CD14-positive monocyte (primary cell): Measurements from ENCODE around the gene F11R. TPM values are rescaled to one million over a fixed set of nuclear protein-coding genes. Genes with fewer than 3 reads are reported as not detected.

Experiments used
- DNase-seq, 3 donors: peaks; one replicate each; pipeline ENCODE4 v3.0.0-alpha.2; 2011 to 2022
- H2AFZ ChIP-seq: 2 replicates; pipeline ENCODE4 v1.6.0; 2012; ENCODE audit warnings: mild to moderate bottlenecking, low read depth, low read length, inconsistent platforms; ENCODE audit not compliant: insufficient read depth, poor library complexity, severe bottlenecking
- H3K27ac ChIP-seq, 2 donors: 1 replicate in 1 of 2; 2 replicates in 1 of 2; pipeline ENCODE4 v1.5.1; 2012 to 2013; ENCODE audit warnings: low read length in 2 of 2, control low read depth in 1 of 2, inconsistent platforms in 1 of 2, low read depth in 1 of 2, mild to moderate bottlenecking in 1 of 2
- H3K27me3 ChIP-seq, 2 donors: one replicate each; pipeline versions ENCODE4 v1.6.0 to v1.6.1; 2011 to 2013; ENCODE audit warnings: low read length in 2 of 2; ENCODE audit not compliant: control insufficient read depth in 2 of 2, insufficient read depth in 2 of 2
- H3K36me3 ChIP-seq, 2 donors: replicated peaks in 1 of 2; 1 replicate in 1 of 2; 2 replicates in 1 of 2; pipeline versions ENCODE4 v1.5.1 to v1.6.1; 2012 to 2013; ENCODE audit warnings: low read length in 2 of 2, control low read depth in 1 of 2, inconsistent platforms in 1 of 2, mild to moderate bottlenecking in 1 of 2; ENCODE audit not compliant: insufficient read depth in 2 of 2, control insufficient read depth in 1 of 2
- H3K4me1 ChIP-seq, 2 donors: 1 replicate in 1 of 2; 2 replicates in 1 of 2; pipeline versions ENCODE4 v1.5.1 to v1.6.1; 2012 to 2013; ENCODE audit warnings: low read length in 2 of 2, control low read depth in 1 of 2, inconsistent platforms in 1 of 2, mild to moderate bottlenecking in 1 of 2, moderate library complexity in 1 of 2; ENCODE audit not compliant: insufficient read depth in 2 of 2, control insufficient read depth in 1 of 2
- H3K4me2 ChIP-seq: replicated peaks from 2 replicates; pipeline ENCODE3; 2012; ENCODE audit warnings: low read length, moderate library complexity, mild to moderate bottlenecking; ENCODE audit not compliant: poor library complexity, severe bottlenecking; ENCODE audit errors: extremely low read depth
- H3K4me3 ChIP-seq, 3 experiments: fragments of 200-600 bp in 1 of 3; sonication (generic) in 1 of 3; replicated peaks in 1 of 3; 1 replicate in 2 of 3; 2 replicates in 1 of 3; pipeline ENCODE4 v1.5.1; 2011 to 2013; ENCODE audit warnings: low read length in 3 of 3, mild to moderate bottlenecking in 3 of 3, control low read depth in 2 of 3, low read depth in 2 of 3, inconsistent platforms in 1 of 3, moderate library complexity in 1 of 3
- H3K79me2 ChIP-seq: 2 replicates; pipeline ENCODE4 v1.6.0; 2012; ENCODE audit warnings: mild to moderate bottlenecking, control low read depth, inconsistent platforms, low read length, moderate library complexity; ENCODE audit not compliant: insufficient read depth
- H3K9ac ChIP-seq: 2 replicates; pipeline ENCODE4 v1.6.0; 2017; ENCODE audit warnings: low read length, mild to moderate bottlenecking; ENCODE audit not compliant: insufficient read depth, poor library complexity, severe bottlenecking
- H3K9me3 ChIP-seq, 2 donors: replicated peaks in 1 of 2; 1 replicate in 1 of 2; 2 replicates in 1 of 2; pipeline versions ENCODE4 v1.5.1 to v1.6.1; 2012 to 2013; ENCODE audit warnings: low read length in 2 of 2, control low read depth in 1 of 2; ENCODE audit not compliant: control insufficient read depth in 1 of 2, insufficient read depth in 1 of 2
- H4K20me1 ChIP-seq: 2 replicates; pipeline ENCODE4 v1.6.0; 2012; ENCODE audit warnings: mild to moderate bottlenecking, low read length, control low read depth, moderate library complexity; ENCODE audit not compliant: insufficient read depth
- H3K27ac Mint-ChIP-seq, 7 donors: one replicate each; pipeline ENCODE4 v1.8.0; 2020; ENCODE audit warnings: mild to moderate bottlenecking in 7 of 7, mixed read lengths in 7 of 7, moderate library complexity in 6 of 7, inconsistent platforms in 2 of 7
- H3K27me3 Mint-ChIP-seq, 3 donors: one replicate each; pipeline ENCODE4 v1.8.0; 2021 to 2022; ENCODE audit warnings: low read depth in 3 of 3, mild to moderate bottlenecking in 3 of 3, mixed read lengths in 3 of 3, moderate library complexity in 3 of 3, inconsistent platforms in 1 of 3
- H3K36me3 Mint-ChIP-seq, 2 donors: one replicate each; pipeline ENCODE4 v1.8.0; 2020; ENCODE audit warnings: mixed read lengths in 2 of 2, inconsistent platforms in 1 of 2, mild to moderate bottlenecking in 1 of 2
- H3K4me1 Mint-ChIP-seq: one replicate; pipeline ENCODE4 v1.8.0; 2020; ENCODE audit warnings: mild to moderate bottlenecking, mixed read lengths
- H3K4me3 Mint-ChIP-seq, 2 donors: one replicate each; pipeline ENCODE4 v1.8.0; 2020; ENCODE audit warnings: mild to moderate bottlenecking in 2 of 2, mixed read lengths in 2 of 2, moderate library complexity in 1 of 2
- H3K9me3 Mint-ChIP-seq, 7 donors: one replicate each; pipeline ENCODE4 v1.8.0; 2020 to 2022; ENCODE audit warnings: mixed read lengths in 7 of 7, mild to moderate bottlenecking in 6 of 7, moderate library complexity in 6 of 7, inconsistent platforms in 2 of 7
- WGBS: methylation state at CpG from one replicate; pipeline ENCODE4 v1.1.5; 2013; ENCODE audit warnings: missing lambda C conversion rate; ENCODE audit not compliant: insufficient coverage; 5-methylcytosine and 5-hydroxymethylcytosine counted together
- intact Hi-C, 2 donors: fragments of 100-400 bp; cut with micrococcal nuclease; formaldehyde crosslinking; loops; one replicate each; pipeline versions ENCODE4 v1.15.0 to v1.15.1; 2023
- polyA plus RNA-seq, 3 donors: library from polyadenylated mRNA; depleted of rRNA in 1 of 3; unstranded in 2 of 3; stranded (reverse) in 1 of 3; fragments of 300-500 nt in 2 of 3; fragments of >200 nt in 1 of 3; fragmentation: Illumina TruSeq in 2 of 3; gene quantifications; 1 replicate in 2 of 3; 2 replicates in 1 of 3; pipeline ENCODE4 v1.2.3, GENCODE V29; 2012 to 2021
- TF ChIP-seq, protein P1 (sequence below): fragments of 200-600 bp; IDR thresholded peaks from one replicate; pipeline ENCODE4 v1.8.0; 2022; ENCODE audit warnings: antibody characterized with exemption, mild to moderate bottlenecking

F11R gene
- polyA plus RNA-seq, 3 donors: 28.8 to 58.0 (median 35.9) TPM

DNA sequence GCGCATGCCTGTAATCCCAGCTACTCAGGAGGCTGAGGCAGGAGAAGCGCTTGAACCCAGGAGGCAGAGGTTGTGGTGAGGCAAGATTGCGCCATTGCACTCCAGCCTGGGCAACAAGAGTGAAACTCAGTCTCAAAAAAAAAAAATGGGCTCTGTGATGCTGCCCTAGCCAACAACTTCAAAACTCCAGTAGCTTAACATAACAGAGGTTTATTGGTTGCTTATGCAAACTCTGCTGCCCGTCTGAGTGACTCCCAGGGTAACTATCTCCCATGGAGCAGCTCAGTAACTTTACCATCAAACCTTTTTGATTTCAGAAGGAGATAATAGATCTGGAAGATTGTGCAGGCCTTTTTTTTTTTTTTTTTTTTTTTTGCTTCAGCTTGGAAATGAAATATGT lies 47.5 kb downstream of the F11R start:
- Histone ChIP-seq H3K9ac (no peak overlapping the region), H3K4me3 (no peak overlapping the region), H3K4me2 (no peak overlapping the region), H3K9me3 (no peaks in the 10 kb centered on the region), H3K4me1 (no peaks in the 10 kb centered on the region), H3K27me3 (no peaks in the 10 kb centered on the region), H3K79me2 (no peaks in the 10 kb centered on the region), H3K27ac (no peak overlapping the region), H3K36me3 (no peaks in the 10 kb centered on the region), H4K20me1 (no peaks in the 10 kb centered on the region), H2AFZ (no peak overlapping the region)
- no peak overlapping the region for H3K4me3 Mint-ChIP-seq
- peaks cover 1 to 6% (median 2%) of the 10 kb centered on the region in 3 donors for H3K27me3 Mint-ChIP-seq
- no peak overlapping the region for H3K27ac Mint-ChIP-seq
- TF ChIP-seq, protein P1, sequence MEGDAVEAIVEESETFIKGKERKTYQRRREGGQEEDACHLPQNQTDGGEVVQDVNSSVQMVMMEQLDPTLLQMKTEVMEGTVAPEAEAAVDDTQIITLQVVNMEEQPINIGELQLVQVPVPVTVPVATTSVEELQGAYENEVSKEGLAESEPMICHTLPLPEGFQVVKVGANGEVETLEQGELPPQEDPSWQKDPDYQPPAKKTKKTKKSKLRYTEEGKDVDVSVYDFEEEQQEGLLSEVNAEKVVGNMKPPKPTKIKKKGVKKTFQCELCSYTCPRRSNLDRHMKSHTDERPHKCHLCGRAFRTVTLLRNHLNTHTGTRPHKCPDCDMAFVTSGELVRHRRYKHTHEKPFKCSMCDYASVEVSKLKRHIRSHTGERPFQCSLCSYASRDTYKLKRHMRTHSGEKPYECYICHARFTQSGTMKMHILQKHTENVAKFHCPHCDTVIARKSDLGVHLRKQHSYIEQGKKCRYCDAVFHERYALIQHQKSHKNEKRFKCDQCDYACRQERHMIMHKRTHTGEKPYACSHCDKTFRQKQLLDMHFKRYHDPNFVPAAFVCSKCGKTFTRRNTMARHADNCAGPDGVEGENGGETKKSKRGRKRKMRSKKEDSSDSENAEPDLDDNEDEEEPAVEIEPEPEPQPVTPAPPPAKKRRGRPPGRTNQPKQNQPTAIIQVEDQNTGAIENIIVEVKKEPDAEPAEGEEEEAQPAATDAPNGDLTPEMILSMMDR: no peak
- no peaks in the 10 kb centered on the region for H3K36me3 Mint-ChIP-seq
- no peaks in the 10 kb centered on the region for H3K4me1 Mint-ChIP-seq
- no peaks in the 10 kb centered on the region for H3K9me3 Mint-ChIP-seq
- no peak for DNase-seq
- intact Hi-C loops: no loop called here
- WGBS: 80% methylated on average over 2 of the region's 4 CpGs

DNA sequence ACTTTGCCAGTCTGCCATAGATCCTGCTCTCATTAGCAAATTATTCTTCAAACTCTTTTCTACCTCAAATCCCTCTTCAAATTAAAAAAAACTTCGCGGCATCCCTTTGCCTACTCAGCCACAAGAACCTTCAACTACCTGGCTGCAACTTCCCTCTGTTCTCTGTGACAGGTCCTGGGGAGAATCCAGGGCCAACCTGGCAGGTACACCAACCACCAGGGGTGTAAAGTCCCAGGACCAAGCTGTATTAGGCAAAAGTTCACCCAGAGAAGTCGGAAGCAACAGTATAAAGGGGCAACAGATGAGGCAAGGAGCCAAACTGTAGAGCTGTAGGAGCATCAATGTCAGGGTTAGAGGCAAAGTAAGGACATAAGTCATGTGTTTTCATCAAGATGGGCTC lies 48.0 kb downstream of the F11R start:
- Mint-ChIP-seq H3K4me1 (no peaks in the 10 kb centered on the region), H3K9me3 (no peaks in the 10 kb centered on the region), H3K27ac (no peak overlapping the region), H3K27me3 (peaks cover 1 to 6% (median 2%) of the 10 kb centered on the region in 3 donors), H3K4me3 (no peak overlapping the region), H3K36me3 (no peaks in the 10 kb centered on the region)
- Histone ChIP-seq H3K36me3 (no peaks in the 10 kb centered on the region), H3K27ac (no peak overlapping the region), H3K4me2 (no peak overlapping the region), H3K4me3 (no peak overlapping the region), H3K9ac (no peak overlapping the region), H3K27me3 (no peaks in the 10 kb centered on the region), H4K20me1 (no peaks in the 10 kb centered on the region), H3K4me1 (no peaks in the 10 kb centered on the region), H2AFZ (no peak overlapping the region), H3K79me2 (no peaks in the 10 kb centered on the region), H3K9me3 (no peaks in the 10 kb centered on the region)
- intact Hi-C loops: no loop called here
- TF ChIP-seq, protein P1: no peak
- WGBS: 100% methylated on average over 1 of the region's 3 CpGs
- no peak for DNase-seq
